ENCODE measurements around the gene HADHA. TPM values are rescaled to one million over a fixed set of nuclear protein-coding genes. Genes with fewer than 3 reads are reported as not detected.

Gene HADHA
- polyA plus RNA-seq, 1 of the 3 experiments (the other 2 are of a cell fraction) = 64.3 TPM

DNA sequence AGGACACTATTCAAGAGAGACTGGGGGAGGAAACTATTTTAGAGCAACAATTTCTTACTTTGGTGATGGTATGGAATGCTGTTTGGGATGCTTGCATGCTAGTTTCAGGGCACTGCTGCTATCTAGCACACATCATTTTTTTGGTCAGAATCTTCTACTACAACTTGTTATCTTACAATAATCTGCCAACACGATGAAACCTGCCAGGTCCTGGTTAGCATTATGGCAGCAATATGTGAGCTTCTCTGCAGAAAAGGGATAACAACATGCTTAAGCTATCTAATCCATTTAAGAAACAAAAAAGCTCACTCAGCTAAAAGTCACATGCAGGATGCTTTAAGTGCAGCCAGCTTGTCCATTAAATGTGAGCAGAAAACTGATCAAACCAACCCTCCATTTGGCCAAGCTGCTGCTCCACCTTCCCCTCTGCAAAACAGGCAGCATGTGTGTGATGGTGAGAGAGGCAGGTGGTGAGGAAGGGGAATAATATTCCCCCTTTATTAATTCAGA is 41.4 kb downstream of the HADHA start:
- TF ChIP-seq ELF1 (IDR thresholded peaks at IDR 0.05) (no peak), NRF1 (IDR thresholded peaks at IDR 0.05; ENCODE audit: low read depth, low read length) (no peak), SMC3 (IDR thresholded peaks at IDR 0.05; ENCODE audit: low read depth, low read length) (no peak), EZH2phosphoT487 (IDR thresholded peaks at IDR 0.05; ENCODE audit: borderline replicate concordance, low read depth) (no peak), GABPA (IDR thresholded peaks at IDR 0.05; ENCODE audit: low read depth) (no peak), EP300 (IDR thresholded peaks at IDR 0.05; ENCODE audit: borderline replicate concordance in 1 of 2, low read depth in 1 of 2, low read length in 1 of 2) (no peak), NFIC (IDR thresholded peaks at IDR 0.05; ENCODE audit: borderline replicate concordance) (no peak), TCF12 (IDR thresholded peaks at IDR 0.05) (no peak), TEAD4 (IDR thresholded peaks at IDR 0.05; ENCODE audit: borderline replicate concordance, insufficient read depth) (no peak), MXI1 (IDR thresholded peaks at IDR 0.05; ENCODE audit: low read depth, low read length) (no peak)
- TF ChIP-seq, protein P1, sequence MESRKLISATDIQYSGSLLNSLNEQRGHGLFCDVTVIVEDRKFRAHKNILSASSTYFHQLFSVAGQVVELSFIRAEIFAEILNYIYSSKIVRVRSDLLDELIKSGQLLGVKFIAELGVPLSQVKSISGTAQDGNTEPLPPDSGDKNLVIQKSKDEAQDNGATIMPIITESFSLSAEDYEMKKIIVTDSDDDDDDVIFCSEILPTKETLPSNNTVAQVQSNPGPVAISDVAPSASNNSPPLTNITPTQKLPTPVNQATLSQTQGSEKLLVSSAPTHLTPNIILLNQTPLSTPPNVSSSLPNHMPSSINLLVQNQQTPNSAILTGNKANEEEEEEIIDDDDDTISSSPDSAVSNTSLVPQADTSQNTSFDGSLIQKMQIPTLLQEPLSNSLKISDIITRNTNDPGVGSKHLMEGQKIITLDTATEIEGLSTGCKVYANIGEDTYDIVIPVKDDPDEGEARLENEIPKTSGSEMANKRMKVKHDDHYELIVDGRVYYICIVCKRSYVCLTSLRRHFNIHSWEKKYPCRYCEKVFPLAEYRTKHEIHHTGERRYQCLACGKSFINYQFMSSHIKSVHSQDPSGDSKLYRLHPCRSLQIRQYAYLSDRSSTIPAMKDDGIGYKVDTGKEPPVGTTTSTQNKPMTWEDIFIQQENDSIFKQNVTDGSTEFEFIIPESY (IDR thresholded peaks at IDR 0.05; ENCODE audit: borderline replicate concordance, low read depth) = no peak
- H3K4me1 ChIP-seq (ENCODE audit: control insufficient read depth in 1 of 2, insufficient read depth in 2 of 2, low read depth in 1 of 2, low read length in 1 of 2) = peaks cover 0 to 3% of the 10 kb centered on the region in 2 experiments; a peak in 1 of 4 replicates
- H3K27me3 ChIP-seq (ENCODE audit: insufficient read depth) = no peaks in the 10 kb centered on the region
- H3K27ac ChIP-seq (ENCODE audit: low read depth in 2 of 2, low read length in 1 of 2) = no peak overlapping the region
- no peaks in the 10 kb centered on the region for H3F3A ChIP-seq (replicated peaks; ENCODE audit: insufficient read depth)
- H3K4me3 ChIP-seq (ENCODE audit: low read depth in 2 of 2, low read length in 1 of 2) = no peak overlapping the region
- WGBS (ENCODE audit: low lambda C conversion rate) = 40% methylated on average over 1 of the region's 1 CpG
- no peaks in the 10 kb centered on the region for H4K20me1 ChIP-seq (ENCODE audit: insufficient read depth)
- H3K4me2 ChIP-seq = no peak overlapping the region
- H3K9ac ChIP-seq = no peak overlapping the region
- ChIA-PET POLR2A (no interaction called here), CTCF (no interaction called here)
- H3K9me3 ChIP-seq = no peaks in the 10 kb centered on the region
- no peak for DNase-seq
- H3K79me2 ChIP-seq (ENCODE audit: insufficient read depth) = no peaks in the 10 kb centered on the region
- no peak overlapping the region for H2AFZ ChIP-seq (ENCODE audit: low read depth)
- no peaks in the 10 kb centered on the region for H3K9me2 ChIP-seq
- H3K36me3 ChIP-seq (replicated peaks in 1 of 2; ENCODE audit: control insufficient read depth in 1 of 2, insufficient read depth in 2 of 2, low read length in 1 of 2) = peaks cover 45 to 61% of the 10 kb centered on the region in 2 experiments

DNA sequence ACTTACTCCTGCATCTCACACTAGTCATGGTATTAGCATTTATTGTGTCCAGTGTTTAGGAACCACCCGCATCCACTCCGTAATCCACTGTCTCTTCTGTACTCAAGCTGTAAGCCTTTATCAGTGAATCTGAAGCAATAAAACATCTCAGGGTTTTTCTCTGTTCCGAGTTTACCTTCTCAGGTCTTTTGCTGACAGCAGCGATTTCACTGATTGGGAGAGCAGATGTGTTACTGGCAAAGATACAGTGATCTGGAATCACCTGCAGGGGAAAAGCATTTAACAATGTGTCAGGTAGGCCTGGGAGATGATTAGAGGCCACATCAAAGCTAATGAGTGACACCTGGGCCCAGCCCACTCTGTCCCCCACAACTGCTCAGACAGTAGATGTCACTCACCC is 46.9 kb downstream of the HADHA start:
- WGBS (ENCODE audit: low lambda C conversion rate) = 94% methylated on average over 4 of the region's 4 CpGs
- no peaks in the 10 kb centered on the region for H3K79me2 ChIP-seq (ENCODE audit: insufficient read depth)
- no peaks in the 10 kb centered on the region for H3F3A ChIP-seq (replicated peaks; ENCODE audit: insufficient read depth)
- H2AFZ ChIP-seq (ENCODE audit: low read depth) = no peak overlapping the region
- no peak overlapping the region for H3K4me3 ChIP-seq (ENCODE audit: low read depth in 2 of 2, low read length in 1 of 2)
- no peak overlapping the region for H3K9ac ChIP-seq
- no peaks in the 10 kb centered on the region for H3K27me3 ChIP-seq (ENCODE audit: insufficient read depth)
- H4K20me1 ChIP-seq (ENCODE audit: insufficient read depth) = no peaks in the 10 kb centered on the region
- H3K4me1 ChIP-seq (ENCODE audit: control insufficient read depth in 1 of 2, insufficient read depth in 2 of 2, low read depth in 1 of 2, low read length in 1 of 2) = no peaks in the 10 kb centered on the region
- CTCF ChIA-PET = interaction anchor here (1.0 to 1.2 kb wide), 2 partner anchors 12 to 147 kb away, joined by 3 to 4 read pairs; no protein-coding TSS in a partner anchor
- no peak for DNase-seq
- POLR2A ChIA-PET = interaction anchor here (0.6 kb wide), 1 partner anchor 8 kb away, joined by 3 read pairs; no protein-coding TSS in a partner anchor
- no peaks in the 10 kb centered on the region for H3K9me3 ChIP-seq
- no peaks in the 10 kb centered on the region for H3K9me2 ChIP-seq
- peaks cover 64 to 75% of the 10 kb centered on the region in 2 experiments for H3K36me3 ChIP-seq (replicated peaks in 1 of 2; ENCODE audit: control insufficient read depth in 1 of 2, insufficient read depth in 2 of 2, low read length in 1 of 2)
- H3K4me2 ChIP-seq = no peak overlapping the region
- no peak overlapping the region for H3K27ac ChIP-seq (ENCODE audit: low read depth in 2 of 2, low read length in 1 of 2)
- TF ChIP-seq, protein P2, sequence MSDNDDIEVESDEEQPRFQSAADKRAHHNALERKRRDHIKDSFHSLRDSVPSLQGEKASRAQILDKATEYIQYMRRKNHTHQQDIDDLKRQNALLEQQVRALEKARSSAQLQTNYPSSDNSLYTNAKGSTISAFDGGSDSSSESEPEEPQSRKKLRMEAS (IDR thresholded peaks at IDR 0.05; ENCODE audit: low read depth) = no peak
- TF ChIP-seq FOXM1 (IDR thresholded peaks at IDR 0.05; ENCODE audit: low read depth) (no peak), SIN3A (IDR thresholded peaks at IDR 0.05; ENCODE audit: borderline replicate concordance, low read depth, low read length) (no peak), JUND (IDR thresholded peaks at IDR 0.05) (no peak), RXRA (IDR thresholded peaks at IDR 0.05; ENCODE audit: borderline replicate concordance, low read depth) (no peak), RFX5 (IDR thresholded peaks at IDR 0.05; ENCODE audit: low read length) (no peak), FOXJ3 (CRISPR knock-in tag; IDR thresholded peaks at IDR 0.05) (no peak), NRF1 (IDR thresholded peaks at IDR 0.05; ENCODE audit: low read depth, low read length) (no peak), SMC3 (IDR thresholded peaks at IDR 0.05; ENCODE audit: low read depth, low read length) (no peak), EZH2phosphoT487 (IDR thresholded peaks at IDR 0.05; ENCODE audit: borderline replicate concordance, low read depth) (no peak), MEF2A (IDR thresholded peaks at IDR 0.05; ENCODE audit: borderline replicate concordance, low read depth) (no peak)
- TF ChIP-seq, protein P3, sequence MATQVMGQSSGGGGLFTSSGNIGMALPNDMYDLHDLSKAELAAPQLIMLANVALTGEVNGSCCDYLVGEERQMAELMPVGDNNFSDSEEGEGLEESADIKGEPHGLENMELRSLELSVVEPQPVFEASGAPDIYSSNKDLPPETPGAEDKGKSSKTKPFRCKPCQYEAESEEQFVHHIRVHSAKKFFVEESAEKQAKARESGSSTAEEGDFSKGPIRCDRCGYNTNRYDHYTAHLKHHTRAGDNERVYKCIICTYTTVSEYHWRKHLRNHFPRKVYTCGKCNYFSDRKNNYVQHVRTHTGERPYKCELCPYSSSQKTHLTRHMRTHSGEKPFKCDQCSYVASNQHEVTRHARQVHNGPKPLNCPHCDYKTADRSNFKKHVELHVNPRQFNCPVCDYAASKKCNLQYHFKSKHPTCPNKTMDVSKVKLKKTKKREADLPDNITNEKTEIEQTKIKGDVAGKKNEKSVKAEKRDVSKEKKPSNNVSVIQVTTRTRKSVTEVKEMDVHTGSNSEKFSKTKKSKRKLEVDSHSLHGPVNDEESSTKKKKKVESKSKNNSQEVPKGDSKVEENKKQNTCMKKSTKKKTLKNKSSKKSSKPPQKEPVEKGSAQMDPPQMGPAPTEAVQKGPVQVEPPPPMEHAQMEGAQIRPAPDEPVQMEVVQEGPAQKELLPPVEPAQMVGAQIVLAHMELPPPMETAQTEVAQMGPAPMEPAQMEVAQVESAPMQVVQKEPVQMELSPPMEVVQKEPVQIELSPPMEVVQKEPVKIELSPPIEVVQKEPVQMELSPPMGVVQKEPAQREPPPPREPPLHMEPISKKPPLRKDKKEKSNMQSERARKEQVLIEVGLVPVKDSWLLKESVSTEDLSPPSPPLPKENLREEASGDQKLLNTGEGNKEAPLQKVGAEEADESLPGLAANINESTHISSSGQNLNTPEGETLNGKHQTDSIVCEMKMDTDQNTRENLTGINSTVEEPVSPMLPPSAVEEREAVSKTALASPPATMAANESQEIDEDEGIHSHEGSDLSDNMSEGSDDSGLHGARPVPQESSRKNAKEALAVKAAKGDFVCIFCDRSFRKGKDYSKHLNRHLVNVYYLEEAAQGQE (IDR thresholded peaks at IDR 0.05; ENCODE audit: low read depth, low read length) = no peak
- TF ChIP-seq, protein P4, sequence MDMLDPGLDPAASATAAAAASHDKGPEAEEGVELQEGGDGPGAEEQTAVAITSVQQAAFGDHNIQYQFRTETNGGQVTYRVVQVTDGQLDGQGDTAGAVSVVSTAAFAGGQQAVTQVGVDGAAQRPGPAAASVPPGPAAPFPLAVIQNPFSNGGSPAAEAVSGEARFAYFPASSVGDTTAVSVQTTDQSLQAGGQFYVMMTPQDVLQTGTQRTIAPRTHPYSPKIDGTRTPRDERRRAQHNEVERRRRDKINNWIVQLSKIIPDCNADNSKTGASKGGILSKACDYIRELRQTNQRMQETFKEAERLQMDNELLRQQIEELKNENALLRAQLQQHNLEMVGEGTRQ (IDR thresholded peaks at IDR 0.05; ENCODE audit: borderline replicate concordance, low read depth, low read length) = no peak
- TF ChIP-seq, protein P5, sequence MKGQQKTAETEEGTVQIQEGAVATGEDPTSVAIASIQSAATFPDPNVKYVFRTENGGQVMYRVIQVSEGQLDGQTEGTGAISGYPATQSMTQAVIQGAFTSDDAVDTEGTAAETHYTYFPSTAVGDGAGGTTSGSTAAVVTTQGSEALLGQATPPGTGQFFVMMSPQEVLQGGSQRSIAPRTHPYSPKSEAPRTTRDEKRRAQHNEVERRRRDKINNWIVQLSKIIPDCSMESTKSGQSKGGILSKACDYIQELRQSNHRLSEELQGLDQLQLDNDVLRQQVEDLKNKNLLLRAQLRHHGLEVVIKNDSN (IDR thresholded peaks at IDR 0.05; ENCODE audit: borderline replicate concordance, low read depth) = no peak

Data from SK-N-SH (cell line).